Mucosa of rectum (tissue), 2 donors: Measurements from ENCODE around the gene EIF4G3.

ENCODE experiments used
- H3K27ac ChIP-seq, 2 donors: one replicate each; pipeline ENCODE4 v1.7.0; 2013; ENCODE audit warnings: inconsistent platforms in 2 of 2, low read depth in 2 of 2, low read length in 2 of 2
- H3K27me3 ChIP-seq, 2 donors: one replicate each; pipeline ENCODE4 v1.7.0; 2013; ENCODE audit warnings: low read length in 2 of 2; ENCODE audit not compliant: control insufficient read depth in 2 of 2, insufficient read depth in 2 of 2
- H3K36me3 ChIP-seq, 2 donors: one replicate each; pipeline ENCODE4 v1.7.0; 2013; ENCODE audit warnings: low read length in 2 of 2; ENCODE audit not compliant: control insufficient read depth in 2 of 2, insufficient read depth in 2 of 2
- H3K4me1 ChIP-seq, 2 donors: one replicate each; pipeline ENCODE4 v1.7.0; 2013; ENCODE audit warnings: low read length in 2 of 2, mild to moderate bottlenecking in 1 of 2; ENCODE audit not compliant: control insufficient read depth in 2 of 2, insufficient read depth in 2 of 2
- H3K4me3 ChIP-seq, 2 donors: one replicate each; pipeline ENCODE4 v1.7.0; 2013; ENCODE audit warnings: low read length in 2 of 2
- H3K9ac ChIP-seq, 2 donors: one replicate each; pipeline ENCODE4 v1.7.0; 2013; ENCODE audit warnings: low read length in 2 of 2, low read depth in 1 of 2, mild to moderate bottlenecking in 1 of 2
- H3K9me3 ChIP-seq, 2 donors: one replicate each; pipeline ENCODE4 v1.7.0; 2013; ENCODE audit warnings: low read length in 2 of 2; ENCODE audit not compliant: control insufficient read depth in 2 of 2
- donor health status: healthy.
- donor health status: Normal muscosa, but diverticular disease.

Gene EIF4G3

DNA sequence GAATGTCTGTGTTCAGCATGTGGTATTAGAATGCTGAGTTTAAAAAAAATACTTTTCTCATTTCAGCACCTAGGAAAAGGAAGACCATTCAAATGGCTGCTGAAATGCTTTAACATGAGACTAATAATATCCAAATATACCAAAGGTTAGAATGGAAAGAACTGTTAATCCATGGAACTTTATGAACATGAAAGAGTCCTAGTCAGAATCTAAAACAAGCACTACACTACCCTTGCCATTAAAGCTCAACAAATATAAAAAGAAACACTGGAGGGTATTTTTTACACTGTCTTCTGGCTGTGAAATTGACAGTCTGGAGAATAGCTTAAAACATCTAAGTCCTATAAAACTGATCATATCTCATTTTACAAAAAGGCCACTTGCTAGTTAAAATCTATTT lies 276.6 kb downstream of the EIF4G3 start:
- Histone ChIP-seq H3K9ac (no peak overlapping the region), H3K27me3 (no peaks in the 10 kb centered on the region), H3K9me3 (no peaks in the 10 kb centered on the region), H3K4me3 (no peak overlapping the region), H3K4me1 (no peaks in the 10 kb centered on the region), H3K27ac (no peak overlapping the region), H3K36me3 (peaks cover 13 to 23% of the 10 kb centered on the region in 2 donors)

DNA sequence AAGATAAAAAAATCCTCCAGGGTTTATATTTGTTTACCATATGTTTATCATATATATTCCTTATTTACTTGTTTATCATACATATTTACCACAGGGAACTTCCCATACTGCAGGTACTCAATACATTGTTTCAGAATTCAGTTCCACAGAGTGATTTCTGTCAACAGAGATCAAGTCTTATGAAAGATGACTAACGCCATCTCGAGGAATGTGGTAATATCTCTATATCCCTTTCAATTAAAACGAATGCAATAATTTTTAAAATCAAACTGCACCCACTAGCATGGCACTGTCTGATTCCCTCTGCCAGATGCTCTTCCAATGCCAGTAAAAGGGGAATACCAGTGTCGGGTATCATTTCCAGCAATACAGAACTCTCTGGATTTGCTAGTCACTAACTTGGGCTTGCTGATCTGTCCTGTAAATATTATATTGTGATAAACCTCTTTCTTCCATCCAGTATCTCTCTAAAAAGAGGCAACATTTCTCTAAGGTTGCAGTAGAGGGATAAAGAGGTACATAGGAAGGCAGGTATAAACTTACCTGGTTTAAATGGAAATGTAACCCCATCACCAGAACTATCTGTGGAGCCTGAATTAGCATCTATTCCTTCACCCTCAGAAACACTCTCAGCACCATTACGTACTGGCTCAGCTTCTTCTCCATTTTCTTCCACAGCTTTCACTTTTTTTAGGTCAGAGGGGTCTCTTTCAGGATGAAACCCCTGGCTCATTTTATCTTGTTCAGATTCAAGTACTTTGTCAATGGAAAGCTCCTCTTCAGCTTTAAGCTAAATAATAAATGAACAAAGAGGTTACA lies 277.3 kb downstream of the EIF4G3 start:
- Histone ChIP-seq H3K27ac (no peak overlapping the region), H3K27me3 (no peaks in the 10 kb centered on the region), H3K36me3 (peaks cover 8 to 22% of the 10 kb centered on the region in 2 donors), H3K4me1 (no peaks in the 10 kb centered on the region), H3K4me3 (no peak overlapping the region), H3K9me3 (no peaks in the 10 kb centered on the region), H3K9ac (no peak overlapping the region)

DNA sequence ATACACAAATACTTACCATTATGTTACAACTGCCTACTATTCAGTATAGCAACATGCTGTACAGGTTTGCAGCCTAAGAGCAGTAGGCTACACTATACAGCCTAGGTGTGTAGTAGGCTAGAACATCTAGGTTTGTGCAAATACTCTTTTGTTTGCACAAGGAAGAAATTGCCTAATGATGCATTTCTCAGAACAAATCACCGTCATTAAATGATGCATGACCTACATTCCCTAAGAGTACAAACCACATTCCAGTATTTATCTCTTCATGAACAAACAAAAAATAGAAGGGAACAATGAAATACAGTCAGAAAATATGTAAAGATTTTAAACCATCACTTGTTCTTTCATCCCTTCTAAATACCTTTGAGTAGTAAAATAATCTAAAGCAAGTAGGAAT lies 279.9 kb downstream of the EIF4G3 start:
- Histone ChIP-seq H3K9me3 (no peaks in the 10 kb centered on the region), H3K9ac (no peak overlapping the region), H3K4me3 (no peak overlapping the region), H3K27ac (no peak overlapping the region), H3K27me3 (no peaks in the 10 kb centered on the region), H3K4me1 (no peaks in the 10 kb centered on the region), H3K36me3 (peaks cover 26 to 33% of the 10 kb centered on the region in 2 donors)

DNA sequence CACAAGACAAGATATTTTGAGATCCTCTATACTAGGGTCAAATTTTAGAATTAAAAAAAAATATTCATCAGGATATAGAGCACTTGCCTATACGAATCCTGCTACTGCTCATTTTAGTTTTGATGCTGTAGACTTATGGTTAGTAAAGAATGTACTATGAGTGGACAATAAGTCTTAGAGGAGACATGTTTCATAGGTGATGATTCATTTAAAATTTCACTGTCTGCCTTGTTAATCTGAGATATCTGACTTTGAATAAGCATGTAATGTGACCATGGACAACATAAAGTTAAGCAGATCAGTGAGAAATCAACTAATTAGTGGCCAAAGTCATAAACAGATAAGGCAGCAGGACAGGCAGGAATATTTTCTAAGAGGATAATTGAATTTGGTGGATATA lies 282.8 kb downstream of the EIF4G3 start:
- Histone ChIP-seq H3K9me3 (no peaks in the 10 kb centered on the region), H3K4me3 (no peak overlapping the region), H3K9ac (no peak overlapping the region), H3K27ac (no peak overlapping the region), H3K4me1 (no peaks in the 10 kb centered on the region), H3K27me3 (no peaks in the 10 kb centered on the region), H3K36me3 (peaks cover 27 to 31% of the 10 kb centered on the region in 2 donors)

DNA sequence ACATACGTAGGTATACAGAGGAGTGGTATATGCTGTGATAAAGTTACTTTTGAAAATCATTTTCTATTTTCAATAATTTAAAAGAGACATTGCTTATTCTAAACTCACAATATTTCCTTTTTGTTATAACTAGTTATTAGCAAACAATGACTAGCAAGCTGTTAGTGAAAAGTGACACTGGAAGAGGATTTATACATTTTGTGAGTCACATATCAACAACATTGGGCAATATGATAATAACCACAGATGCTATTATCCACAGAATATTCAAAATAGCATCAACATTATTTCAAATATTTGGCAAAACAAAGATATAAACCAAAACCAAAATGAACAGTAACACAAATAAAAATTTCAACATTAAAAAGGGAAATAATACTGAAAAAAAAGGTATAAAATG lies 285.6 kb downstream of the EIF4G3 start:
- H3K27me3 ChIP-seq: no peaks in the 10 kb centered on the region
- no peak overlapping the region for H3K27ac ChIP-seq
- peaks cover 31 to 32% of the 10 kb centered on the region in 2 donors for H3K36me3 ChIP-seq
- no peaks in the 10 kb centered on the region for H3K9me3 ChIP-seq
- H3K4me3 ChIP-seq: no peak overlapping the region
- no peak overlapping the region for H3K9ac ChIP-seq
- no peaks in the 10 kb centered on the region for H3K4me1 ChIP-seq

- H3K36me3 ChIP-seq: peaks cover 10 to 15% of the 10 kb centered on the region in 2 donors
- H3K9me3 ChIP-seq: no peaks in the 10 kb centered on the region
- no peaks in the 10 kb centered on the region for H3K4me1 ChIP-seq
- H3K27ac ChIP-seq: no peak overlapping the region
- no peak overlapping the region for H3K9ac ChIP-seq
- no peak overlapping the region for H3K4me3 ChIP-seq
- no peaks in the 10 kb centered on the region for H3K27me3 ChIP-seq
Measured at GRCh38 chr1:20887246-20887645, 289.5 kb downstream of the EIF4G3 start.

DNA sequence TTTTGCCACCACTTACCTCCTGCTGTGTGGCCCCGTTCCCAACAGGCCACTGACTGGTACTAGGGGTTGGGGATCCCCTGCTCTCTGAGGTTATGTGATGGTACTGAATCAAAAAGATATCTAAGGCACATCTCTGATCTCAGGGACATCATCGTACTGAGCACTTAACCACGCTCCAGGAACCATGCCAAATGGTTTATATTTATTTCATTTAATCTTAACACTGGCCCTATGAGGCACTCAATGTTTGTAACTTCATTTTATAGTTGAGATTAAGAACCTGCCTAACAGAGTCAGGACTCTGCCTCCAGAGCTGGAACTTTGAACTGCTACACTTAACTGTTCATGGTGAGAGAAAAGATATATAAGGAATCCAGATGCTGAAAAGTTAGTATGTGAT lies 291.6 kb downstream of the EIF4G3 start:
- Histone ChIP-seq H3K36me3 (peaks cover 3 to 5% of the 10 kb centered on the region in 2 donors), H3K9ac (no peak overlapping the region), H3K27me3 (no peaks in the 10 kb centered on the region), H3K9me3 (no peaks in the 10 kb centered on the region), H3K27ac (no peak overlapping the region), H3K4me3 (no peak overlapping the region), H3K4me1 (peaks cover 0 to 1% of the 10 kb centered on the region in 2 donors)

GRCh38 chr1:20884513-20884912 lies 292.2 kb downstream of the EIF4G3 start:
- Histone ChIP-seq H3K36me3 (peaks cover 3 to 5% of the 10 kb centered on the region in 2 donors), H3K9me3 (no peaks in the 10 kb centered on the region)

GRCh38 chr1:20883766-20884165 lies 292.9 kb downstream of the EIF4G3 start:
- H3K4me3 ChIP-seq: no peak overlapping the region
- no peak overlapping the region for H3K27ac ChIP-seq
- no peaks in the 10 kb centered on the region for H3K9me3 ChIP-seq
- H3K36me3 ChIP-seq: peaks cover 9 to 10% of the 10 kb centered on the region in 2 donors
- peaks cover 0 to 5% of the 10 kb centered on the region in 2 donors for H3K4me1 ChIP-seq
- H3K27me3 ChIP-seq: no peaks in the 10 kb centered on the region
- H3K9ac ChIP-seq: no peak overlapping the region

More at GRCh38 chr1:20884513-20884912, 292.2 kb downstream of the EIF4G3 start:
- Histone ChIP-seq H3K9ac (no peak overlapping the region), H3K4me3 (no peak overlapping the region), H3K27me3 (no peaks in the 10 kb centered on the region), H3K27ac (no peak overlapping the region), H3K4me1 (peaks cover 0 to 4% of the 10 kb centered on the region in 2 donors)

DNA sequence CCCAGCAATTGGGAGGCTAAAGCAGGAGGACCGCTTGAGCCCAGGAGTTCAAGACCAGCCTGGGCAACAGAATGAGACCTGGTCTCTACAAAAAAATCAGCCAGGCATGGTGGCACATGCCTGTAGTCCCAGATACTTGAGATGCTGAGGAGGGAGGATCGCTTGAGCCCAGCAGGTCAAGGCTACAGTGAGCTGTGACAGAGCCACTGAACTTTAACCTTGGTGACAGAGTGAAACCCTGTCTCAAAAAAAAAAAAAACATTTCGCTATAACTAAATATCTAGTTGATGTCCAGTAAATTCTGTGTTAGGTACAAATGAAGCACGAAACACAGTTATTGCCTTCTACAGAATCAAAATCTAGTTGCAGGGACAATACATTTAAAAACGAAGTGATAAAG lies 293.9 kb downstream of the EIF4G3 start:
- Histone ChIP-seq H3K27ac (no peak overlapping the region), H3K4me3 (no peak overlapping the region), H3K27me3 (no peaks in the 10 kb centered on the region), H3K4me1 (peaks cover 0 to 7% of the 10 kb centered on the region in 2 donors), H3K36me3 (peaks cover 13% of the 10 kb centered on the region in 2 donors), H3K9ac (no peak overlapping the region), H3K9me3 (no peaks in the 10 kb centered on the region)
